ENCODE data around the gene OSBPL10. TPM values are rescaled to one million over a fixed set of nuclear protein-coding genes. Genes with fewer than 3 reads are reported as not detected.
"Not testable (repeated sequence)": the region's sequence is repeated elsewhere in the genome, so short reads cannot be mapped to it uniquely, and the experiment has no call there.

The OSBPL10 gene
- total RNA-seq, 1 donor from 2014 or later: 5.8 TPM

DNA sequence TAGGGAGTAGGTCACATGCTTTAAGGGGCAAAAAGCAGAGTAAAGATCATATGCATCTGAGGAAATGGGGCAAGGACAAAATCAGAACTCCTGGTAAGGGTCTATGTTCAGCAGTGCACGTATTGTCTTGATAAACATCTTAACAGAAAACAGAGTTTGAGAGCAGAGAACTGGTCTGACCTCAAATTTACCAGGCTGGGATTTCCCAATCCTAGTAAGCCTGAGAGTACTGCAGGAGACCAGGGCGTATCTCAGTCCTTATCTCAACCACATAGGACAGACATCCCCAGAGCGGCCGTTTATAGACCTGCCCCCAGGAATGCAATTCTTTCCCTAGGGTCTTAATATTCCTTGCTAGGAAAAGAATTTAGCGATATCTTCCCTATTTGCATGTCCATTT lies 14.0 kb upstream of the OSBPL10 start:
- intact Hi-C loops (cut with DNase I); DNase-seq (ENCODE audit: low spot score): not testable (repeated sequence)

DNA sequence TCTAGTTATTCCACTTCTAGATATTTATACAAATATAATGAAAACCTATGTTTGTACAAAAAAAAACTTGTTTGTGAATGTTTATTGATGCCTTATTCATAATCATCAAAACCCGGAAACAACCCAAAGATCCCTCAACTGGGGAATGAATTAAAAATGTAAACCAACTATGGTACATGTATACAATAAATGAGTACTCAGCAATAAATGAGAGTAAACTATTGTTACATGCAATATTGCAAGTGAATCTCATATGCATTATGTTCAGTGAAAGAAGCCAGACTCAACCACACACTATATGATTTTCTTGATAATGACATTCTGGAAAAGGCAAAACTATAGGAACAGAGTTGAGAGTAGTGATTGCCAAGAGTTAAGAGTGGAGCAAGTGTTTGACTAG lies 12.8 kb upstream of the OSBPL10 start:
- DNase-seq (ENCODE audit: low spot score): no peak

DNA sequence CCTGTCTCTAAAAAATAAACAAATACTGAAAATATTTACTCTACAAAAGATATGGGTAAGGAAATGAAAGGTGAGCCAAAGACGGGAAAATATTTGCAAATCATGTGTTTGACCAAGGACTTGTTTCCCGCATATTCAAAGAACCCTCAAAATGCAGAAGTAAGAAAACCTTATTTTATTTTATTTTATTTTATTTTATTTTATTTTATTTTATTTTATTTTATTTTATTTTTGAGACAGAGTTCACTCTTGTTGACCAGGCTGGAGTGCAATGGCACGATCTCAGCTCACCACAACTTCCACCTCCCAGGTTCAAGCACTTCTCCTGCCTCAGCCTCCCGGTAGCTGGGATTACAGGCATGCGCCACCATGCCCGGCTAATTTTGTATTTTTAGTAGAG lies 11.9 kb upstream of the OSBPL10 start:
- DNase-seq (ENCODE audit: low spot score); intact Hi-C loops (cut with DNase I): not testable (repeated sequence)

More for the DNA sequence above, 12.8 kb upstream of the OSBPL10 start:
- intact Hi-C loops (cut with DNase I): no loop called here

DNA sequence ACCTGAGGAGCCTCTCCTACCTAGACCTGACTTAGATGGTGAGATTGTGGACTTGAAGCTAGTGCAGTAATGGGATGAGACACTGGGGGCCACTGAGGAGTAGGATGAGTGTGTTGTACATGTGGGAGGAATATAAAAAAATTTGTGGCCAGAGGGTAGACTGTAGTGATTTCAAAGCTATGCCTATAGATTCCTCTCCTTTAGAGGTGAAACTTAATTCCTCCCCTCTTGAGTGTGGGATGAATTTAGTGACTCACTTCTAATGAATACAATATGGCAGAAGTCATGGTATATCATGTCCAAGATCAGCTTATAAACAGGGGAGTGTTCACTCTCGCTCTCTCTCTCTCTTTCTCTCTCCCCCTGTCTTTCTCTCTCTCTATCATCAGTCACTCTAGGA lies 7.2 kb upstream of the OSBPL10 start:
- intact Hi-C loops (cut with DNase I): no loop called here
- no peak for DNase-seq (ENCODE audit: low spot score)

DNA sequence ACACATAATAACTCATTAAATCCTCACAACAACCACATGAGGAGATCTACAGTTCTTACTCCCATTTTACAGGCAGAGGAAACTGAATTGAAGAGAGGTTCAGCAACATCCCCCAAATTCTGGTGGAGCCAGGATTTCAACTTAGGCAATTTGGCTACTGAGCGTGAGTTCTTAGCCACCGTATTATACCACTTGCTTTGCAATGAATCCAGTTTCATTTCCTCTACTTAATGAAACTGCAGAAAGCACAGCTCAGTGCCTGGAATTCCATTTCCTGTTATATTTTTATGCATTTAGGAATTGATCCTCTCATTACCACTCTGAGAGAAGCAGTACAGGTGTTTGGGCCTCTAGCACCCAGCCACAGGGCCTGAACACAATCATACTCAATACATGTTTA lies 4.8 kb upstream of the OSBPL10 start:
- DNase-seq (ENCODE audit: low spot score): no peak
- intact Hi-C loops (cut with DNase I): no loop called here

DNA sequence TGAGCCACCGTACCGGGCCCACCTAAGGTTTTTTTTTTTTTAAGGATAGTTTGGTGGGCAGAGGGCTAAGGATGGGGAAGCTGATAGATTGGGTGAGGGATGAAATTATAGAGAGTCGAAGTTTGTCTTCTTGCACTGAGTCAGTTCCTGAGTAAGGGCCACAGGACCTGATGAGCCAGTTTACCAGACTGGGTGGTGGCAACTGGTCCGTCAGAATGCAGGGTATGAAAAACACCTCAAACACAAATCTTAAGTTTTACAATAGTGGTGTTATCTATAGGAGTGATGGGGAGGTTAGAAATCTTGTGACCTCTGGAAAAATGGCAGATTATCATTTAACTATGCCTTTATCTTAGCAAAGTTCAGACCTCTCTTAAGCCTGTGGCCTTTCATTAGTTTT lies 3.3 kb upstream of the OSBPL10 start:
- no peak for DNase-seq (ENCODE audit: low spot score)
- intact Hi-C loops (cut with DNase I): no loop called here

DNA sequence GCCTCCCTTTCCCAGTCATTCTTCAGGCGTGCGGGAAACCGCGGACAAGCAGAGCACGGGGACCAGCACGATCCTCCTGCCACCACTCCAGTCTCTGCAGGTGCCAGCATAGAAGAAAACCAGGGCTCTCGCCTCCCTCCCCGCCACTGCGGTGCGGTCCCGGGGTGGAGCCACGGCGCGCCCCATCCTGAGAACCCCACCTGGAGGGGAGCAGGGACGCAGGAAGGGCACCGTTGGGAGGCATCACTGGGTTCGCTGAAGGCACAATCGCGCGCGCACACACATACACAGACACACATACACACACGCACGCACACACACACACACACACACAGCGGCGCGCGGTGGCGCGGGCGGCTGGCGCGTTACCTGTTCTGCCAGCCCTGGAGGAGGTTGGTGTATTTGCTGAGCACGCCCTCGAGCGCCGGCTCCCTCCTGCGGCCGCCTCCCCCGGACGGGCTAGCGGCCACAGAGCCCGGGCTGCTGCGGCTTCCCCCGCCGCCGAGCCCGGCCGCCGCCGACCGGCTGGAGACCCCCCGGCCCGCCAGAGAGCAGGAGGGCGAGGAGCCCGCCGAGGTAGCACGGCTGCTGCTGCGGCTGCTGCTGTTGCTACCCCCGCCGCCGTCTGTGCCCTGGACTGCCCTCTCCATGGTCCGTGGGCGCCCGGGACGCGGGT lies 394 bp downstream of the OSBPL10 start:
- intact Hi-C loops (cut with DNase I): loop anchor here (2.0 kb wide), 1 partner anchor 20 kb away; no protein-coding TSS in a partner anchor
- peak; percentile 76 for DNase-seq (ENCODE audit: low spot score)

DNA sequence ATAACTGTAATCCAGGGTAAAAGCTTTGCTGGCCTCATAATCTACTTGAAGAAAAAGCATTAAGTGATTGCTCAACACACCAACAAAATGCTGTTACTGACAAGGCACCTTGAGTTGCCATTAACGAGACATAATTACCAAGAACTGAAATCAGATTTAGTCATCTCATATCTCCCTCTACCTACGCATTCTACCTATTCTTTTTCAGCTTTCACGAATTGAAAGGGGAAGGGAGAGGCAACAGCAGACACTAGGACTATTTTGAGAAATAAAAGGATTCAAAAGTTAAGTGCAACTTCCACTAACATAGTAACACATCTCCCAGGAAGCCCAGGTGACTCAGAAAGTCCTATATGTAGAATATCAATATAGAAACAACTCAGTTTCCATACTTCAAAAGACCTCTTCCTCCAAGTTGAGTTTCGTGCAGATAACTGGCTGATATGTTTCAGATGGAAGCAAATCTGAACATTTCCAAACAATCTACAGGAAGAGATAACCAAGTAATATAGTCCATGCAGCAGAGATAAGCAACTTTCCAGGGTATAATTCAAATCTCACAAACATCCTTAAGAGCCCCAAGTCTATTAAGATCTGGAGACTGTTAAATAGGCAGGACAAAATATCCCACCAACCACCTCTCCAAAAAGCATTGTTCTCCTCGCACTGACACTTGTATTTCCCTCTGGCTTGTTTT lies 1.9 kb downstream of the OSBPL10 start:
- intact Hi-C loops (cut with DNase I): no loop called here
- no peak for DNase-seq (ENCODE audit: low spot score)

DNA sequence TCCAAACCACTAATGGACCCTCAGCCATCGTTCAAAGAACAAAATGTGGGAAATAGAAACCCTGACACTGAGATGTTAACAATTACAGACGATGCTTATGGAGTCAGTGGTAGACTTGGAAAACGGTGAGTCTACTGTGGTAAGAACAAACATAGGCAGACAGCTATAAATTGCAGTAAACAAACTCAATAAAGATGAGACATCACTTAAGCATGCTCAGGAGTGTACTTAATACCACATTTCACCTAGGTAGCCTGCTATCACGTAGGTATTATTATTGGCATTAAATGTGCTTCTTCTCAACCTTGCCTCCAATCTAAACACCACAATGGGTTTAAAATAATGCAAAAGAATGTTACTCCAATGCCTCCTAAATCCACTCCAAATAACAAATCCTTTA lies 2.5 kb downstream of the OSBPL10 start:
- DNase-seq (ENCODE audit: low spot score): no peak
- intact Hi-C loops (cut with DNase I): no loop called here

DNA sequence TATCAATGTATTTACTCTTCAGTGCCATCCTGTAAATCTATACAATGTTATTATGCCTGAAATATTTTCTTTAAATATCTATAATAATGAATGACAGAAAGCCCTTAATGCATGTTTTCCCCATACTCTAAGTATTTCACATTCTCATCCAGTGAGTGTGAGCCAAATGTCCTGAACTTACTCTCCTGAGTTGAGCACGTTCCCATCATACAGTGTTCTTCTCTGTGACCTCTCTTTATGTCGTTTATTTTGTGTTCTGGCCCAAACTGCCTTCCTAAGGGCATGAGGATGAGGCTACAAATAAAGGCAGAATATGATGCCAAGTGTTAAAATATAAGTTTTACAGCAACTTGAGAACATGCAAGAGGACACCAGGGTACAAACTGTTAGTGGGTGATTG lies 3.3 kb downstream of the OSBPL10 start:
- intact Hi-C loops (cut with DNase I): no loop called here

DNA sequence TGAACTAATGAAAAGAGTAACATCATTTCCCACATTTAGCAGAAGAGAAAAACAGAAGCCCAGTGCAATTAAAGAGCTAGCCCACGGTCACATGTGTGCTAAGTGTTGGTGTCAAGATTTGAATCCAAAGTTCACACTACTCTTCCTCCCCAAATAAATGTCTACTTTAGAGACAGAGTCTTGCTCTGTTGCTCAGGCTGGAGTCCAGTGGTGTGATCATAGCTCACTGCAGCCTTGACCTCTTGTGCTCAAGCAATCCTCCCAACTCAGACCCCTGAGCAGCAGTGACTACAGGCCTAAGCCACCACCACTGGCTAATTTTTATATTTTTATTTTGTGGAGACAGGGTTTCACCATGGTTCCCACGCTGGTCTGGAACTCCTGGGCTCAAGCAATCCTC lies 4.8 kb downstream of the OSBPL10 start:
- intact Hi-C loops (cut with DNase I): no loop called here
- DNase-seq (ENCODE audit: low spot score): no peak

More for the DNA sequence above, 3.3 kb downstream of the OSBPL10 start:
- DNase-seq (ENCODE audit: low spot score): no peak

DNA sequence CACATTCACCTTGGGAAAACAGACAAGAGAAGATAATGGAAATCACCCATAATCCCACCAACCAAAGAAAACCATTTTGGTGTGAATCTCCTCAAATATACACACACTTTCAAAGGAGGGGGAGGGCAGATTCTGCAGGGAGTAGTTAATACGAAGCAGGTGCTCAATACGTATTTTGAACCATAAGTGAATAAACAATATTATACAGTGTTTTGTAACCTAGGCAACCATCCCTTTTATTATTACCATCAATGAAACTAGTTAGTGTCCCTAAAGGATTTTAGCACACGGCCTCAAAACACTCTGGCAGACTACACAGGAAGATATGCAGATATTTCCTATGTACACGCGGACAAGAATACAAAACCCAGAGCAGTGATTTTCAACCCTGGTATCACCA lies 6.1 kb downstream of the OSBPL10 start:
- DNase-seq (ENCODE audit: low spot score): no peak
- intact Hi-C loops (cut with DNase I): no loop called here

DNA sequence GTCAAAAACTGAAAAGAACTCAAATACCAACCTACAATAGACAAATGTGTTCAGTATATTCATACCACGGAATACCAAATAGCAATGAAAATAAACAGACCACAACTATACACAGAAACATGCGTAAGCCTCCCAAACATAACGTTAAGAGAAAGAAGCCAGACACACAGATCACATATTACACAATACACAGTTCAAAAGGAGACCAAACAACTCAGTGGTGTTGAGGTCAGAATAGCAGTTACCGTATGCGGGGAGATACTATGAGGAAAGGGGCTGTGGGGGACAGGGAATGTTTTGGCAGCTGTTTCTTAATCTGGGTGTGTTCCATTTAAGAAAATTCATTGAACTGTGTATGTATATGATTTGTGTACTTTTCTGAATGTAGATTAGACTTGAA lies 6.6 kb downstream of the OSBPL10 start:
- no peak for DNase-seq (ENCODE audit: low spot score)
- intact Hi-C loops (cut with DNase I): no loop called here

DNA sequence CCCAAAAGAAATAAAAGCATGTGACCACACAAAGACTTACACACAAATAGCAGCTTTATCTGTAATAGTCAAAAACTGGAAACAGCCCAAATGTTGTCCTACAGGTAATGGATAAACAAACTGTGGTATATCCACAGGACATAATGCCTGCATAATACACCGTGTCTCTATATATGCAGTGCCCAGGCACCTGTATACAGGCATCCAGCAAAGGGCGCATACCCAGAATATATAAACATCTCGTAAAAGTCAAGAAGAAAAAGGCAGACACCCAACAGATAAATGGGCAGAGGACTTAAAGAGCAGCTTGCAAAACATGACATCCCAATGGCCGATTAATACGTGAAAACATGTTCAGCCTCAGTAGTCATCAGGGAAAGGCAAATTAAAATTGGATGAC lies 7.2 kb downstream of the OSBPL10 start:
- no peak for DNase-seq (ENCODE audit: low spot score)

DNA sequence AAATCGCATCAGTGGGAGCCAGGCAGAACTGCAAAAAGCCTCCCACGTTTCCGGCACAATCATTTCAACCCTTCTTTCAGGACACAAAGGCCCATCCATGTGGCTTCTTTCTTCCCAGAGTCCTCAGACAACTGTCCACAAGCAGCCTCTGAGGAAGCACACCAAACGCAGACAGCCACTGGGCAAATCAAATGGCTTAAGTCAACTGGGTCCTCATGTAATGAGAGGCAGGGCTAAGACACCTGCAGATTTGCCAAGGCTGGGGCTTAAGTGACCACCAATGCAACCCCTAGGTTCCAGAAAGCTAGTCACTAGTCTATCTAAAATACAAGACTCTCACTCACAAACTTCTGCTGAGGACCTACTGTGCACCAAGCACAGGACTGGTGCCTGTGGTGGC lies 8.0 kb downstream of the OSBPL10 start:
- no peak for DNase-seq (ENCODE audit: low spot score)
- intact Hi-C loops (cut with DNase I): no loop called here

More for the DNA sequence above, 7.2 kb downstream of the OSBPL10 start:
- intact Hi-C loops (cut with DNase I): no loop called here

DNA sequence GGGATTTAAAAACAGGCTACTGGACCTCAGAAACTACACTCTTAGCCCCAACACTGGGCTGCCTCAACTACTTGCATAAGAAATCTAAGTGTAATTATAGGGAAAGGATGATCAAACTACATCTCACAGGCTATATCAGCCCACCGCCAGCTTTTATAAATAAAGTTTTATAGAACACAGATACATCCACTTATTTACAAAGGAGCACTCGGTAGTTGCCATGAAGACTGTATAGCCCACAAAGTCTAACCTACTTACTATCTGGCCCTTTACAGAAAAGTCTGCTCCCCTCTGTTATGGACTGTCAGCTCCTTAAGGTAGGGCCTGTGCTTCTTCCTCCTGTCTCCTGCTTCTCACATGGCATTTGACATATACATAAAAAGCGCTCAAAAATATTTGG lies 9.5 kb downstream of the OSBPL10 start:
- DNase-seq (ENCODE audit: low spot score): no peak
- intact Hi-C loops (cut with DNase I): no loop called here

DNA sequence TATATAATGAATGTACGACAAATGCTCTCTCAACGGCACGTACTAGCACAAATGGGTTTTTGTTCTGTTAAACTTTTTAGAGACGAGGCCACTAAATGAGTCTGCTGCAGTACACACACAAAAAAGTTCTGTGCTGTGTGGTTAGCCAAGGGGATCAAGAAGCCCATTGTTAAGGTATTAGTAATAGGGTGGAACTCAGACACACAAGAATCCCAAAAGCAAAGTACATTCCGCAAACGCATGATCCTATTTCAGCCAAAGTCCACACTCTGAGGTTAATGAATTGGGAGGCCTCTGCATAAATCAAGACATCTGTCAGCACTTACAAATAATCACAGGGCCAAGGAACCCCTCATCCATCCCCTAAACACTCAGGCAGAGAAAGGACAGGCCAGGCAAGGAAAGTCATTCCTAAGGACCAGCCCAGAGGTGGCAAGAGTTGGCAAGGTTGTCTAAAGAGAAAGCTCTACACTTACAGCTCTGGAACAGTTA lies 12.1 kb downstream of the OSBPL10 start:
- intact Hi-C loops (cut with DNase I): loop anchor here (10.0 kb wide), 1 partner anchor 434 kb away; the partner anchor contains the start of gene STT3B
- DNase-seq (ENCODE audit: low spot score): no peak

DNA sequence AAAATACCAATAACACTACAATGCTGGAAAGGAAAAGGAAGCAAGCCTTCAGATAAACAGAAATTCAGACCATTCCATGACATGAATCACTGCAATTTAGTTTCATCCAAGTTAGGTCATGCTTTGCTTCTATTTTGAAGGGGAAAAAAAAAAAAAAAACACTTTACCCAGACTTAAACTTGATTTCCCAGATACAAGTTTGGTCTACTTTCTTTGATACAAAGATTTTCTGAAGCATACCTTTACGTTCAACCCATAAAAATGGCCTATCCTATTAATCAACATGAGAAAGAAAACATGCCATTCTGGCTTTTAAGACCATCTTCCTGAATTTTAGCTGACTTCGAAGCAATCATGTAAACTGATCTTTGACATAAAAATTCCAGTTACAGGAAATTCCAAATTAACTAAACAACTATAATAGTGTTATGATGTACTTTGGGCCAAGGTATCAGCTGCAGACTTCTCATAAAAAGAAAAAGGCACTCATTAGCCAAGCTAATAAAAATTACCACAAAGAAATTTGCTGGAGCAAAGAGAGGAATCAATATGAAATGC lies 12.6 kb downstream of the OSBPL10 start:
- DNase-seq (ENCODE audit: low spot score): no peak
- intact Hi-C loops (cut with DNase I): loop anchor here (10.0 kb wide), 1 partner anchor 434 kb away; the partner anchor contains the start of gene STT3B

DNA sequence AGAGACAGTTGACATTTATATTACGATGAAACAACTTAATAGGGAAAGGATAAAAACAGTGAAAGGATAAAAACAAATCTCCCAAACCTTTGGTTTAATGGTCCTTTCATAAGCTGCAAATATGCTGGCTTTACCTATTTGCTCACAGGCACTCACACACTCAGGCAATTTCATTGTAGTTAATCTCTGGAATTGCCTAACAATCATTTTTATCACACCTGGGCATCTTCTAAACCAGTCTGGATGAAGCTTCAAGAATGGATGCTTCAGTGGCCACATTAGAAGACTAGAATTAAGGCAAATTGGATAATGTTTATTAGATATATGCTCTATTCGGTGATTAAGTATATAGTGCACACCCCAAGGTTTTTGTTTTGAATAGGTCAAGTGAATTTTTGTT lies 13.5 kb downstream of the OSBPL10 start:
- intact Hi-C loops (cut with DNase I): loop anchor here (10.0 kb wide), 1 partner anchor 433 kb away; the partner anchor contains the start of gene STT3B
- no peak for DNase-seq (ENCODE audit: low spot score)

DNA sequence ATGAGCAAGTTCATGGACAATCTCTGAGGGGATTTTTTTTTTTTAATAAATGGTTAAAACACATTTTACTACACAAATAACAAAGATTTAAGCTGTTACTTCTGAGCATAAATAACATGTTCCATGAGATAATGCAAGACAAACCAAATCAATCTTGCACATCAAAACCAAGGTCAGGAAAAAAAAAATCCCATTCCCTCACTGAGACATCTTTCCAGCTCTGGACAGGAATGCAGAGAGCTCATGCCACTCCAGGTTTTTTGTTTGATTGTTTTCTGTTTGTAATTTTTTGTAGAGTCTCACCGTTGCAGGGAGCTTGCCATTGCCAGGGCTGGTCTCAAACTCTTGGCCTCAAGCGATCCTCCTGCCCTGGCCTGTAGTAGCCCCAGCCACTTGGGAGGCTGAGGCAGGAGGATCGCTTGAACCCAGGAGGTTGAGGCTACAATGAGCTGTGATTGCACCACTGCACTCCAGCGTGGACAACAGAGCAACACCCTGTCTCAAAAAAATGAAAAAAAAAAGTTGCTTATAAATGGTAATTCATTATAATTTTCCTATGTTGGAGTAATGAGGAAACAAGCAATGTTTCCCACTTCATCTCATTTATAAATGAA lies 14.0 kb downstream of the OSBPL10 start:
- intact Hi-C loops (cut with DNase I): loop anchor here (10.0 kb wide), 1 partner anchor 432 kb away; the partner anchor contains the start of gene STT3B

More for the DNA sequence above, 14.0 kb downstream of the OSBPL10 start:
- no peak for DNase-seq (ENCODE audit: low spot score)

Measured in cardiac septum (tissue), 1 donor.